GM18870 (cell line): Measurements from ENCODE around the gene ZSCAN5A.
A peak's percentile ranks its signal among the peaks of the same experiment; 100 is the strongest.
"Not testable (repeated sequence)": the region's sequence is repeated elsewhere in the genome, so short reads cannot be mapped to it uniquely, and the experiment has no call there.

Experiments
- ATAC-seq: cut with Tn5 transposase; IDR thresholded peaks from one replicate; pipeline ENCODE4 v1.9.1; 2021; ENCODE audit warnings: moderate library complexity; ENCODE audit not compliant: unreplicated experiment

The ZSCAN5A gene

DNA sequence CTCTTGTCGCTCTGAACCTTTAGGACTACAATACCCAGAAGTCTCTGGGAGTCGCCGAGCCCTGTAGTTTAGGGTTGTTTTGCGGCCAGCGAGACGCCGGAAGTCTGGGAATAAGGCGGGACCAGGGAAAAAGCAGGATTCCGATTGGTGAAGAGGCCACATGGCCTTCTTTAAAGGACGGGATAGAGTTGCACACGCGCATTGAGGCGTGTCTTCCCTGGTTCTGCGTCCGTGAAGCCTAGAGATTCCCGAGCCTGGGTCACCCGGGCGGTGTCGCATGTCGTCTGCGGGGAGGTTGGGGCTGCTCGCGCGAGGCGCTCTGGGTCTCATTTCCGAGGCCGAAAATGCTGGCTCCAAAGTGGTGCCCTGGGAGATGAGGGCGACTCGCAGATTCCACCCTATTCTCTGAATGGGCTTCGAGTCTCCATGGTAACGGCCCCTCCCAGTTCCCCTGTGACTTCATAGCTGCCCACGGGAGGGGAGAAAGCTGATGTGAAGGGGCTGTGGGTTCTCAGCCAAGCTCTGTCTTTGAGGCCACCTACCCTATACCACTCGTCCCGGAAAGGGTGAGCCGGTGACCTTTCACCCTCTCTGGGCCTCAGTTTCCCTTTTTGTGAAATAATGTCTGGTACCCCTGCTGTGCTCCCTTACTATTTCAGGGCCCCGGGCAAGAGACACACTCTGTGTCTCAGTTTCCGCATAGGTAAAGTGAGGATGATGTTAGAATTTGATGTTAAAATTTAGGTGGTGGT, 614 bp upstream of the ZSCAN5A start:
- ATAC-seq = peak; percentile 82

DNA sequence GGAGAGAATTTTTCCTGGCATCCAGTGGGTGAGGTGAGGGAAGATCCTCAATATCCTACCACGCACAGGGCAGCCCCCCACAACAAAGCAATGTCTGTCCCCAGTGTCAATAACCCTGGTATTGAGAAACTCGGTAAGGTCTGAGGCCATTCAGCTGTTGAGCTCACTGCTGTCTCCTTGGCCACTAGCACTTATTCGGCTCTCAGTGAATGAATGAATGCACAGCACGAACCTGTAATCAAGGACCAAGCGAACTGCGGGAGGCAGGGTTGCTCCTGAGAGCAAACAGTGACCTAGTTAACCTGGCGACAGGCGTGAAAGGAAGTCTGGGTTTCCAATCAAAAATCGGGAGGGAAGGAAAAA, 640 bp downstream of the ZSCAN5A start:
- ATAC-seq = peak; percentile 3

GRCh38 chr19:56312787-56313657, 1.6 kb downstream of the ZSCAN5A start:
- no peak for ATAC-seq

DNA sequence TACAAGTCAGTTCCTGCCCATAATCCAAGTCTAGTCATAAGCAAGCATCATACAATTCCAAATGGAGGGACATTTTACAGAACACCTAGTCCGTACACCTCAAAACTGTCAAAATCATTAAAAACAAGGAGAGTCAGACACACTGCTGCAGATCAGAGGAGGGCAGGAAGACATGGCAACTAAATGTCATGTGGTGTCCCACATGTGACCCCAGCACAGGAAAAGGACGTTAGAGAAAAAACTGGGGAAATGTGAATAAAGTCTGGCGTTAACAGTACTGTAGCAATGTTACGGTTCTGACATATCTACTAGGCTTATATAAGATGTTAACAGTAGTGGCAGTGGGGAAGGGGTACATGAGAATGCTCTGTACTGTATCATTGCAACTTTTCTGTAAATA, 2.3 kb downstream of the ZSCAN5A start:
- ATAC-seq = no peak

DNA sequence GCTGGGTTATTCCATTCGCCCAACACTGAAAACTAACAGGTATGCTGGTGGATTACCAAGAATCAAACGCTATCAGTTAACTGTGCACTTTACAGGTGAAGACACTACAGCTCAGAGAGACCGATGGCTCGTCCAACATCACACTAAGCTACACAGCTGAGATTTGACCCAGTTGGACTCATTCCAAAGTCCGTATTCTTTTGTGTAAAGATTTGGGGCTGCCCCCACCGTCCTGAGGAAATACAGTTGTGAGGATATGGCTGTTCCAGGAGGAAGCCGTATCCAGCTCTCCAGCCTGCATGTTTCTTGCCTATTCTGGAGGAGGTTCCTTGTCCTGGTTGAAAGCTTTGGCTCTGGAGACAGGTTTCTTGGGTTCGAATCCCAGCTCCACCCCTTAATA, 4.2 kb downstream of the ZSCAN5A start:
- ATAC-seq = no peak

GRCh38 chr19:56309511-56310185, 5.0 kb downstream of the ZSCAN5A start:
- no peak for ATAC-seq

- no peak for ATAC-seq
These were observed 5.8 kb downstream of the ZSCAN5A start for GRCh38 chr19:56308792-56309191.

- ATAC-seq = not testable (repeated sequence)
These were observed 7.6 kb downstream of the ZSCAN5A start for GRCh38 chr19:56307062-56307461.

- no peak for ATAC-seq
These were observed 8.6 kb downstream of the ZSCAN5A start for GRCh38 chr19:56306016-56306415.

- ATAC-seq = no peak
These were observed 10.4 kb downstream of the ZSCAN5A start for GRCh38 chr19:56304243-56304642.

DNA sequence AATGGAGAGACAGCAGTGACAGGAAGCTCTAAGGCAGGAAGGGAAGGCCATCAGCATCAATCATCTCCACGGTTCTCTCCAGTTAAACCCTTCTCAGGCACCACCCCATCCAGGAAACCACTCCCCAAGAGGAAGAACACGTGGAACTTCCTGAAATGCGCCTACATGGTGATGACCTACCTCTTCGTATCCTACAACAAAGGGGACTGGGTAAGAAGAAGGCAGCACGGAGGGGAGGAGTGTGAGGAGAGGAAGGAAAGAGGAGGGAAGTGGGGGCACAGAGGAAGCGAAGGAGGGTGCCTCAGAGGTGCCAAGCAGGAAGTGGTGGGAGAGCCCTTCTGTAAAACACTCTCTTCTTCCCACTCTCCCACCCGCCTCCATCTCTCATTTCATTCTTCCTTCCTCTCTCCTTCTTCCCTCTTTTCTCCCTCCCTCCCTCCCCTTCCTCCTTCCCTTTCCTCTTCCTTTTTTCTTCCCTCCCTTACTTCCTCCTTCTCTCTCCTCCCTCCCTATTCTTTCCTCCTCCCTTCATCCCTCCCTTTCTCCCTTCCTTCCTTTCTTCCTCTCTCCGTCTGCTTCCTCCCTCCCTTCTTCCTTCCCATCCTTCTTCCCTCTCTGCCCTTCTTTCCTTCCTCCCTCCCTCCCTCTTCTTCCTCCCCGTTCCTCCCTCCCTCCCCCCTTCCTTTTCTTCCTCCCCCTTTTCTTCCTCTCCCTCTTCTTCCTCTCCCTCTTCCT, 12.6 kb downstream of the ZSCAN5A start:
- ATAC-seq = no peak

DNA sequence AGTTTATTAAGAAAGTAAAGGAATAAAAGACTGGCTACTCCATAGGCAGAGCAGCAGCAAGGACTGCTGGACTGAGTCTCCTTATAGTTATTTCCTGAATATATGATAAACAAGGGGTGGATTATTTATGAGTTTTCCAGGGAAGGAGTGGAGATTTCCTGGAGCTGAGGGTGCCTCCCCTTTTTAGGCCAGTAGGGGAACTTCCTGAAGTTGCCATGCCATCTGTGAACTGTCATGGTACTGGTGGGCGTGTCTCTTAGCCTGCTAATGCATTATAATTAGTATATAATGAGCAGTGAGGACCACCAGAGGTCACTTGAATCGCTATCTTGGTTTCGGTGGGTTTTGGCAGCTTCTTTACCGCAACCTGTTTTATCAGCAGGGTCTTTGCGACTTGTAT, 13.5 kb downstream of the ZSCAN5A start:
- ATAC-seq = no peak

- ATAC-seq = no peak
These were observed 15.0 kb downstream of the ZSCAN5A start for GRCh38 chr19:56299688-56300087.

DNA sequence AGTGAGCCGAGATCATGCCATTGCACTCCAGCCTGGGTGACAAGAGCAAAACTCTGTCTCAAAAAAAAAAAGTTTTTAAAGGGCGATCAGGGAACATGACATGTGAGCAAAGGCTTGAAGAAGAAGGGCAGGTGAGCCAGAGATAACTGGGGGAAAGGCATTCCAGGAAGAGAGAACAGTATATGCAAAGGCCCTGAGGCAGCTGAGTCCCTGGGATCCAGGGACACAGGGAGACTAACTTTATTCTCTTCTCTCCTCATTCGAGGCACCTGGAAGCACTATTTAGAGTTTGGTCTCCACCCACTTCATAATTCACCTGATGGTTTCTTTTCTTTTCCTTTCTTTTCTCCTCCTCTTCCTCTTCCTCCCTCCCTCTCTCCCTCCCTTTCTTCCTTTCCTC, 17.6 kb downstream of the ZSCAN5A start:
- ATAC-seq = no peak

DNA sequence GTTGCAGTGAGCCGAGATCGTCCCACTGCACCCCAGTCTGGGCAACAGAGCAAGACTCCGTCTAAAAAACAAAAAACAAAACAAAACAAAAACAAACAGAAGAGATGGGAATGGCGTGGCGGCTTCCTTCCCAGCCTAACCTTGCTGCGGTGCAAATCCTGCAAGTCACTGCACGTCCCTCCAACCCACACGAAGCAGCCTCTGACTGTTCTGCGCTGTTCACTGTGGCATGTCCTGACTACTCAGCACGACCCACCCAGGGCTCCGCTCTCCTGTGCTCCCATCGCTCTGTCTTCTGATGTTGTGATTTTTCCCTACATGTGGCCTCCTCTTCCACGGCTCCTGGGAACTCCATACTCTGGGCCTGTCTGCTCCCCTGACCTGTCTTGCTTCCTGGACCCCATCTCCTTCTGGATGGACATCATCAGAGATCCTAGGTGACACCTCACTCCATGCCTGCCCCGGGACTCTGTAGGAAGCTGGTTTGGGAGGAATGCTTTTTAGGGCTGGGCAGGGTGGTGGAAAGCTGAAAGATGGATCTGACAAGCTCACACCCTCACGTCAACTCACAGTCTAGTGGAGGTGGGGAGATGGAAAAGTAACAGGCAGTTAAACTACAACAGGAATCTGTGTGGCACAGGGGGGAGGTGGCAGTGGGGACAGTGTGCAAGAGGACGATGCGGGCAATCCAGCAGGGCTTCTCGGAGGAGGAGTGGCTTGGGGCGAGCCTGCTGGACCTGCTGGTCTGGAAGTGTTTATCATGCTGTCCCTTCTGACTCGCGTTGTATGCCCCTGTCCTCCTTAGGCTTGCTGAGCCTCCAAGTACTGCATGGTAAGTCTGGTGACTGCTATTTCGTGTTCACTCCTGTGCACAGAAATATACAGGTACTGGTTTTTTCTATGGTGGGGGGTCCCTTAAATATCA, 18.8 kb downstream of the ZSCAN5A start:
- ATAC-seq = no peak

GRCh38 chr19:56294549-56294948, 20.1 kb downstream of the ZSCAN5A start:
- no peak for ATAC-seq

DNA sequence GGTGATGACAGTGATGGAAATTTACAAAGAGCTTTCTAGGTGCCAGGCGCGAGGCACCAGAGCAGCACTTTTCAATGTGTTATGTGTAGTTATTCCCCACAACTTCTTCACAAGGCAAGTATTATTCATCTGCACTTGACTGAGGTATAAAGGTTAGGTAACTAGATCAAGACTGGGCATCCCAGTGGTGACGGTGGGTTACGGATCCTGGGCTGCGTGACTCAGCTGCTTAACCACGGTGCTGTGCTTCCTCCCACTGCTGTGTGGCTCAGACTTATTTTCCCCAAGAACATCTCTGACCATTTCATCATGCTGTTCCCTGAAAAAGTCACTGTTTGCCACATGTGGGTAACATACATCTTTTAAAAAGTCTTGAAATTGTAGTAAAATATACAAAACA, 22.8 kb downstream of the ZSCAN5A start:
- no peak for ATAC-seq

- no peak for ATAC-seq
These were observed 24.5 kb downstream of the ZSCAN5A start for GRCh38 chr19:56290104-56290503.

DNA sequence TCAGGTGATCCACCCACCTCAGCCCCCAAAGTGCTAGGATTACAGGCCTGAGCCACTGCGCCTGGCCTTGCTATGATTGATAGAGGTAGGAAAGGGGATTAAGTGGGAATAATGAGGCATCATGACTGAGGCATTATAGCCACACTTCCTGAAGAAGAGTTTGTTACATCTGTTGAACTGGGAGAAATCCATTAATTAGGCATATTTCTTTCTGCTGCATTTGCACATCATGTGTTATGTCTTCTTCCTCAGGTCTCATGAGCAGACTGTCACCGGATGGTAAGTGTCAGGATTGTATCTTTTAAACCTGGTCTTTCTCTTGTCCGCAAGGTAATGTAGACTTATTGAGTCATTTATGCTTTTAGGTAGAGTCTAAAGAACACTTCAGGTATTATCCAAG, 29.9 kb downstream of the ZSCAN5A start:
- no peak for ATAC-seq

DNA sequence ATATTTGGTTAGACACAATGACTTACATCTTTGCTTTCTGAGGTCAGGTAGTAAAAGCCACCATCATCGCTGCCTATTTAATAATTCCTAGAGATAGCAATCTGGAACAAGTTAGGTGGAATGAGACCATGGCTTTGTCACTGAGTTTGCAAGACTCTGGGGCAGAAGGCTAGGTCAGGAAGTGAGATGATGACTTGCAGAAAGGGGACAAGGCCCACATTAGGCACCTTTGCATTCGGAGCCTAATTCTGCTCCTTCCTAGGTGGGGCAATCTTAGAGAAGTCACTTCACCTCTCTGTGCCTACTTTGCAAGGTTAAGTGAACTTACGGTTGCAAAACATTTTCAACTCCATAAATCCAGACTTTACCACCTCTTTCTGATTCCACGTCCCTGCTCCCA, 31.8 kb downstream of the ZSCAN5A start:
- no peak for ATAC-seq
